Endodermal cell (in vitro differentiated cells): ENCODE data around the gene SLC5A3. TPM values are rescaled to one million over a fixed set of nuclear protein-coding genes. Genes with fewer than 3 reads are reported as not detected.

Experiments used
- DNase-seq: peaks from one replicate; pipeline ENCODE4 v3.0.0-alpha.2; 2017
- H3K27ac ChIP-seq: 2 replicates; pipeline ENCODE4 v1.5.1; 2013; ENCODE audit warnings: mild to moderate bottlenecking, low read depth, low read length, moderate library complexity
- H3K27me3 ChIP-seq: 2 replicates; pipeline ENCODE4 v1.6.1; 2013; ENCODE audit warnings: mild to moderate bottlenecking, low read length, moderate library complexity; ENCODE audit not compliant: insufficient read depth, control insufficient read depth, poor library complexity, severe bottlenecking
- H3K36me3 ChIP-seq: 2 replicates; pipeline ENCODE4 v1.7.0; 2013; ENCODE audit warnings: mild to moderate bottlenecking, low read length, moderate library complexity; ENCODE audit not compliant: control insufficient read depth, insufficient read depth
- H3K4me1 ChIP-seq: one replicate; pipeline ENCODE4 v1.7.0; 2013; ENCODE audit warnings: low read length; ENCODE audit not compliant: control insufficient read depth, insufficient read depth
- H3K4me3 ChIP-seq: 2 replicates; pipeline ENCODE4 v1.5.1; 2013; ENCODE audit warnings: mild to moderate bottlenecking, low read length, moderate library complexity
- H3K9ac ChIP-seq: 2 replicates; pipeline ENCODE4 v1.6.1; 2013; ENCODE audit warnings: mild to moderate bottlenecking, low read length, moderate library complexity; ENCODE audit not compliant: poor library complexity, severe bottlenecking; ENCODE audit errors: extremely low read depth
- H3K9me3 ChIP-seq: 2 replicates; pipeline ENCODE4 v1.6.1; 2013; ENCODE audit warnings: mild to moderate bottlenecking, low read length, moderate library complexity; ENCODE audit not compliant: control insufficient read depth
- H3K27ac Mint-ChIP-seq: 2 replicates; pipeline ENCODE4 v1.8.0; 2020; ENCODE audit warnings: mixed read lengths
- H3K27me3 Mint-ChIP-seq: 2 replicates; pipeline ENCODE4 v1.8.0; 2021; ENCODE audit warnings: mild to moderate bottlenecking, mixed read lengths; ENCODE audit not compliant: insufficient read depth
- H3K36me3 Mint-ChIP-seq: 2 replicates; pipeline ENCODE4 v1.8.0; 2020; ENCODE audit warnings: low read depth, mixed read lengths
- H3K4me1 Mint-ChIP-seq: 2 replicates; pipeline ENCODE4 v1.8.0; 2020; ENCODE audit warnings: mixed read lengths
- H3K4me3 Mint-ChIP-seq: 2 replicates; pipeline ENCODE4 v1.8.0; 2020; ENCODE audit warnings: mild to moderate bottlenecking, moderate library complexity, mixed read lengths
- H3K9me3 Mint-ChIP-seq: 2 replicates; pipeline ENCODE4 v1.8.0; 2020; ENCODE audit warnings: mild to moderate bottlenecking, mixed read lengths
- CTCF ChIP-seq: fragments of 200-600 bp; sonication (generic); conservative IDR thresholded peaks from 2 replicates; pipeline ENCODE4 v1.5.0; 2021; ENCODE audit warnings: antibody characterized with exemption, mild to moderate bottlenecking
- WGBS, 2 experiments: methylation state at CpG; one replicate each; pipeline versions ENCODE4 v1.1.5 to v1.1.7; 2013; ENCODE audit warnings: missing lambda C conversion rate in 2 of 2, mixed read lengths in 1 of 2; ENCODE audit not compliant: insufficient coverage in 1 of 2, insufficient read length in 1 of 2; 5-methylcytosine and 5-hydroxymethylcytosine counted together
- total RNA-seq, 2 donors: library from RNA; stranded (reverse); fragmentation: NEBNext Ultra II Directional in 1 of 2; extraction: Animal tissue kit (Norgen Biotek cat#: 25700) in 1 of 2; gene quantifications; 2 replicates in 1 of 2; 3 replicates in 1 of 2; pipeline ENCODE4 v1.2.1, GENCODE V29; 2021

SLC5A3 gene
- total RNA-seq, 2 donors from 2014 or later, result 41.9 to 57.2 TPM

- peaks cover 61% of the 10 kb centered on the region for H3K36me3 ChIP-seq
- H3K27ac ChIP-seq, result no peak overlapping the region
- no peak overlapping the region for H3K9ac ChIP-seq
- Mint-ChIP-seq H3K9me3 (no peaks in the 10 kb centered on the region), H3K36me3 (peaks cover 30% of the 10 kb centered on the region), H3K4me1 (peaks cover 30% of the 10 kb centered on the region), H3K4me3 (no peak overlapping the region), H3K27ac (no peak overlapping the region), H3K27me3 (no peaks in the 10 kb centered on the region)
- peaks cover 6% of the 10 kb centered on the region for H3K4me1 ChIP-seq
- H3K27me3 ChIP-seq, result no peaks in the 10 kb centered on the region
- no peaks in the 10 kb centered on the region for H3K9me3 ChIP-seq
- no peak for TF ChIP-seq CTCF
- DNase-seq, result no peak
- H3K4me3 ChIP-seq, result no peak overlapping the region
Measured at GRCh38 chr21:34105947-34106541, 32.7 kb downstream of the SLC5A3 start.

DNA sequence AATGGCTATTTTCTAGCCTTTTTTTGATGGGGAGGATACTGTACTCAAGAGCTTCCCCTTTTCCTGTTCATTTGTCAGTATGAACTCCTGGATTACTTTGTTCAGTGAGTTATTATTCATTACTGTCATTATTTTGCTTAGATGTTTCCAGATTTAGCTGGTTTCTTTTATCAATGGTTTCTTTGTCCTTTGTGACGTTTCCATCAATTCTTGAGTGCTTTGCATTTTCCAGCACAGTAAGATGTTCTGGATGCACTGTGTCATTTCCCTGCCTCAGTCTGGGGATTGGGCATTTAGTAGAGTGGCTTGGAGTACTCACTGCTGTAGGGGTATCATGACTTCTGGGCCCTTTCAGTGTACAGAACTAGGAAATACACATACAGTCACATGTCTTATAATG, 34.2 kb downstream of the SLC5A3 start:
- H3K27ac ChIP-seq, result no peak overlapping the region
- no peaks in the 10 kb centered on the region for H3K9me3 ChIP-seq
- no peak overlapping the region for H3K27ac Mint-ChIP-seq
- H3K36me3 ChIP-seq, result peaks cover 58% of the 10 kb centered on the region
- peaks cover 34% of the 10 kb centered on the region for H3K36me3 Mint-ChIP-seq
- peaks cover 30% of the 10 kb centered on the region for H3K4me1 Mint-ChIP-seq
- DNase-seq, result no peak
- H3K9ac ChIP-seq, result no peak overlapping the region
- H3K9me3 Mint-ChIP-seq, result no peaks in the 10 kb centered on the region
- WGBS, 2 experiments, result 89 to 100% methylated on average over 1 of the region's 1 CpG
- no peaks in the 10 kb centered on the region for H3K27me3 ChIP-seq
- H3K4me3 Mint-ChIP-seq, result no peak overlapping the region
- no peaks in the 10 kb centered on the region for H3K27me3 Mint-ChIP-seq
- H3K4me1 ChIP-seq, result peaks cover 6% of the 10 kb centered on the region
- no peak for TF ChIP-seq CTCF
- H3K4me3 ChIP-seq, result no peak overlapping the region

DNA sequence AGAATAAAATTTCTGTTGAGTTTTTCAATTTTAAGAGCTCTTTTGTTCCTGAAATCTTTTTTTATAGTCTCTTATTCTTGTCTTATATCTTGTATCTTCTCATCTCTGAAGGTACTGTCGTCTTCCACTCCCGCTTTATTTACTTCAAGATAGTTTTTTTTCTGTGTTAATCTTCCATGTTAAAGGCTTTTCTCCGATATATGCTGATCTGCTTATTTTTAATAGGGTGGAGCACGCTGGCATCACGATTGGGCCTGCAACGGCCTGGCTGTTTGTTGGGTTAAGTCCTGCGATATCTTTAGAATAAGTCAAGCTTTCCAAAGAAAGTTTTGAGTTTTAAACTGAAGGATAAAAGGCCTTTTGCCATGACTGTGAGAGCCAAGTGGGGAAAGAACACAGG, 35.7 kb downstream of the SLC5A3 start:
- Histone ChIP-seq H3K9me3 (no peaks in the 10 kb centered on the region), H3K9ac (no peak overlapping the region), H3K4me3 (no peak overlapping the region), H3K27me3 (no peaks in the 10 kb centered on the region), H3K27ac (no peak overlapping the region), H3K4me1 (peaks cover 6% of the 10 kb centered on the region), H3K36me3 (peaks cover 53% of the 10 kb centered on the region)
- Mint-ChIP-seq H3K27me3 (no peaks in the 10 kb centered on the region), H3K27ac (peak overlapping the region; percentile 2), H3K9me3 (no peaks in the 10 kb centered on the region), H3K36me3 (peaks cover 36% of the 10 kb centered on the region), H3K4me3 (no peak overlapping the region), H3K4me1 (peaks cover 43% of the 10 kb centered on the region)
- no peak for DNase-seq
- no peak for TF ChIP-seq CTCF
- WGBS, 2 experiments, result 98 to 100% methylated on average over 3 to 7 of the region's 7 CpGs
